Activated CD4-positive, alpha-beta T cell treated with anti-CD3 and anti-CD28 coated beads for 48 hours (primary cell): Measurements from ENCODE around the gene SACM1L.
"Not testable (repeated sequence)": the region's sequence is repeated elsewhere in the genome, so short reads cannot be mapped to it uniquely, and the experiment has no call there.

ENCODE experiments used
- DNase-seq: peaks from one replicate; pipeline ENCODE4 v3.0.0-alpha.2; 2020

The SACM1L gene

DNA sequence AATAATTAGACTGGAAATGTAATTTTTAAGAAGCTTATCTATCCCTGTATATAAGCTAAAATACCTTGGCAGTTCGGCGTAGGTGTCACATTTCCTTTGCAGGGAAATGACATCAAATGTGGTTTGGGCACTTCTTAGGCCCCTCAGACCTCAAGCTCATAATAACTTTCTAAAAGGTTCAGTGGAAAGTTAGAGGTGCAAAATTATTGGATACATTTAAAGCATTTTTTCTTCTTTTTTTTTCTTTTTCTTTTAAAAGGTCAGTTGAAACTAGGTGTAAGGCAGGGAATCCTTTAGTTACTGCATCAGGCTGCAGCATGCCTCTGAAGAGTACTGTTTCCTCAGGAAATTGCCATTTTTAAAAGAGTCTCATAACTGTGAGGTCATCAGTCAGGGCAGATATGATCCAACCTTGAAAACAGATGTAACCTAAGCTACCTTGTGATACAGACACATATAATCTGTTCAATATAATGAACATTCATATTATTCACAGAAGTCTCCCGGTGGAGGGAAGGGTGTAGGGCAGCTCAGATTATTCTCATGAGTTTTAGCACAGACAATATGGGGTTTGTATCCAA lies 4.8 kb downstream of the SACM1L start:
- DNase-seq: peak; percentile 47

DNA sequence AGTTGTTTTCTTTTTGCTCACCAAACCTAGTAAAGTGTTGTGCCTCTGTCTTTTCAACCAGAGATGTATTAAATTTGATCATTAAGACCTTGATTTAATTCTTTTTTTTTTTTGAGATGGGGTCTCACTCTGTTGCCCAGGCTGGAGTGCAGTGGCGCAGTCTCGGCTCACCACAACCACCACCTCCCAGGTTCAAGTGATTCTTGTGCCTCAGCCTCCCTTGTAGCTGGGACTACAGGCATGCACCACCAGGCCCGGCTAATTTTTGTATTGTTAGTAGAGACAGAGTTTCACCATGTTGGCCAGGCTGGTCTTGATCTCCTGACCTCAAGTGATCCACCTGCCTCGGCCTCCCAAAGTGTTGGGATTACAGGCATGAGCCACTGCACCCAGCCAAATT lies 6.0 kb downstream of the SACM1L start:
- not testable (repeated sequence) for DNase-seq

GRCh38 chr3:45700570-45701073 lies 11.4 kb downstream of the SACM1L start:
- DNase-seq: no peak

DNA sequence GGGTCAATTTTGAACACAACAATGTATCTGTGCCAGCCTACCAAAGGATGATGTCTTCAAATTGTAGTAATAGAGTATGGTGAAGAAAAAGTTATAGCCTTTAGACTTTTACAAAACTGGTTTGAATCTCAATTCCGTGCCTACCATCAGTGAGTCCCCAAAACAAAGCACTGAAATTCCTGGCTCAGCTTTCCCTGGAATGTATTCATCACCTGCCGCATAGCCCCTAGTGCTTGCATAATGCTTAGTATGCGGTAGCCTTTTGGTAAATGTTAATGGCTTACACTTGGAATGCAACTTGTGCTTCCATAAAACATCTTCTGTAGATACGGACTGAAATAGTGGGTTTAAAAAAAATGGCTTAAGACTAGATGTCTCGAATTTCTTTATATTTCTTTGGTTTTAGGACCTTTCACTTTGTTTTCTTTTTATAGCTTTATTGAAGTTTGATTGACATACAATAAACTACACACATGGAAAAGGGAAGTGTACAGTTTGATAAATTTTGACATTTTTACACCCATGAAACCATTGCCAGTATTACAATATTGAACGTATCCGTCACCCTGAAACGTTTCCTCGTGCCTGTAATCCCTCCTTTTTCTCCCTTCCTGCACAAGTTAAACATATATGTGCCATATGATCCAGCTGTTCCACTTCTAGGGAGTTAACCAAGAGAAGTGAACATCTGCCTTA lies 12.1 kb downstream of the SACM1L start:
- DNase-seq: no peak

DNA sequence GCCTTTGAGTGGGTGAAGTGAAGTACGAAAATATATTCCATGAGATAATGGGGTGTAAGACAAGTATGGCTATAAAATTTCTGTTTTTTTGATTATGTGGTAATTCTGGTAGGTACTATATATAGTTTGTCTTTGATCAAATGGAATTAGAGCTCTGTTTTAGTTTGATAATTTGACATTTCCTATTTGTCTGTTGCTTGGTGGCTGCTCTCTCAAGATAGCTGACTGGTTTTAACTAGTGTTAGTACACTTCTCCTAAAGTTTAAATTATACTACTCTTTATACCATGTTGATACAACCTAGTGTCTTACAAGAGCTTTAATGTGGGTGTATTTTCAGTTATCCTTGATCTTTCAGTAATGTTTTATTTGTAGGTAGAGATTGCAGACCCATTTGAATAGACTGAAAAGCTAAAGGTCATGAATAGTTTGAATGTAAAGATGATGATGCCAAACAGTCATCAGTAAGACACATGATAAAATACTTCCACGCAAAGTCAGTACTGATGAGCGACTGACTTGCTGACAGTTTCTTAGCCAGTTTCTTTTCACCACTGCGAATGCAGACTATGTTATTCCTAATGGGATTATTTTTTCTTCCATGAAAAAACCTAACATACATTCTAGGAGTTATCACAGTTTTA lies 15.2 kb downstream of the SACM1L start:
- DNase-seq: no peak

DNA sequence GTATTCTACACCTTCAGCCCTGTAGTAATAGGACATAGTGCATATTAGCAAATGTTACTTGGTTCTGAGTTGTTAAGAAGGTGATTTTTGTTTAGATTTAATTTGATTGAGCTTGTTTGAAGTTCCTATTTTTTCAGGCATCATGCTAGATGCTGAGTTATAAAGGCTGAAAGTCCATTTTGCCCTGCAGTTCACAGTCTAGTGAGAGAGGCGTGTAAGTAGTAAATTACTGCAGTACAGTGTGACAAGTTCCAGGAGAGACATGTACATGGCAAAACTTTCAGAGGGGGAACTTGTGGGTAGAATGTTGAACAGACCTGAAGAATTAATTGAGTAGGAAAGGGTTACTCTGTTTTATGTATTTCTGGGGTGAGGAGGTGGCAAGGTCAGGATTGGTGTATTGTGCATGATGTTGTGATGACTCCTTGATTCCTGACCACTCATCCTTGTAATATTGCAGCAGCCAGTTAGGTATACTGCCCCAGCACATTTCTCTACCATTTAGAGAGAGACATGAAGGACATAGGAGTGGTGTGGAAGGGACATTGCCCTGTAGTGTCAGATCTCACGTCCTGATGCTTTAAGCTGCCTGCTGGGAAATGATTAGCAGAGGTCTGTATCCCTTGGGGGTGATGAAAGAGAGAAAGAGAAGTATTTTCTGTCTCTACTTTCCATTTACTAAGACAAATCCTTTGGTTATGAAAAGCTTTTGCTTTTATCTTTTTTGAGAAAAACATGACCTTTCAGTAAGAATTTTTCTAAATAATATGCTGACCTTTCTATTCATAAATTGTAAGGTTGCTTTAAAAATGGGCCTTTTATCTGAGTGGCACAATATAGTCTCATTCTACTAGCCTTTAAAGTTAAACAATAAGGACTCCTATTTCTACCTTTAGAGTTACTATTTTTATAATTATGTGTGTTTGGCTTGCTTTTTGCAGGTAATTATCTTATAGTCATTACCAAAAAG lies 16.9 kb downstream of the SACM1L start:
- DNase-seq: no peak

- DNase-seq: no peak
Measured at GRCh38 chr3:45711931-45712330, 22.7 kb downstream of the SACM1L start.

GRCh38 chr3:45712434-45713110 lies 23.4 kb downstream of the SACM1L start:
- DNase-seq: no peak

GRCh38 chr3:45715945-45716344 lies 26.7 kb downstream of the SACM1L start:
- no peak for DNase-seq

- no peak for DNase-seq
Measured at GRCh38 chr3:45716790-45717336, 27.7 kb downstream of the SACM1L start.

DNA sequence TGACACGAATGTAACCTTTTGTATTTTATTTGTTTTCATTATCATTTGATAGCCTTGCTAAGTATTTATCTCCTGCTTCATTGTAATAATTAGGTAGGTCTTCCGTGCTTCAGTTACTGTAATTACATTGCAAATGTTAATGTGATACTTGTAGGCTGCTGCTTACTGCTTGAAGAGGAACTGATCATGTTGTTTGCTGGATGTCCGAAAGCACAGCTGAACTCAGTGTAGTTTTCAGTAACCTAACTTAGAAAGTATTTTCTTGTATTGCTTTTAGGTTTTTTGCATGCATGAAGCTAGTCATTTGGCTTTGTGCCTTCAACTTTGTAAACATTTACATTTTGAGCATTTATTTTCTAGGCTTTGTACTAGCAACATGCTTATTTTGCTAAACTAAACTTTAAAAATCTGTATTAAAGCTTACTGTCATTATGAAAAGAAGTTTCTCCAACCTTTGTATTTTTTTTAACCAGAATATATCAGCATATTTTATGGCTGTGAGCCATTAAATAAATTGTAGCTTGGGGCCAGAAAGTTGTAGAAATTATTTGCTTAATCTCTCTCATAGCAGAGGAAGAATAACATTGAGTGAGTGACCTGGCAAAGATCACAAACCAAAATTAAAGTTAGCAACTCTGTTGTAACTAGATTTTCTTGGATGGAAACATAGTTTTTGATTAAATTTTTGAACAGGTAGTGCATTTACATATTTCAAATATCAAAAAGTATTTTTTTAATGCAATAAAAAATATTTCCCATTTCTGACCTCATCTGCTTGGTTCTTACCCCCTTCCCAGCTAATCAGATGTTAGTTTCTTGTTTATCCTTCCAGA lies 30.7 kb downstream of the SACM1L start:
- DNase-seq: no peak

GRCh38 chr3:45724911-45725310 lies 35.7 kb downstream of the SACM1L start:
- no peak for DNase-seq

- no peak for DNase-seq
Measured at GRCh38 chr3:45729614-45730013, 40.4 kb downstream of the SACM1L start.

DNA sequence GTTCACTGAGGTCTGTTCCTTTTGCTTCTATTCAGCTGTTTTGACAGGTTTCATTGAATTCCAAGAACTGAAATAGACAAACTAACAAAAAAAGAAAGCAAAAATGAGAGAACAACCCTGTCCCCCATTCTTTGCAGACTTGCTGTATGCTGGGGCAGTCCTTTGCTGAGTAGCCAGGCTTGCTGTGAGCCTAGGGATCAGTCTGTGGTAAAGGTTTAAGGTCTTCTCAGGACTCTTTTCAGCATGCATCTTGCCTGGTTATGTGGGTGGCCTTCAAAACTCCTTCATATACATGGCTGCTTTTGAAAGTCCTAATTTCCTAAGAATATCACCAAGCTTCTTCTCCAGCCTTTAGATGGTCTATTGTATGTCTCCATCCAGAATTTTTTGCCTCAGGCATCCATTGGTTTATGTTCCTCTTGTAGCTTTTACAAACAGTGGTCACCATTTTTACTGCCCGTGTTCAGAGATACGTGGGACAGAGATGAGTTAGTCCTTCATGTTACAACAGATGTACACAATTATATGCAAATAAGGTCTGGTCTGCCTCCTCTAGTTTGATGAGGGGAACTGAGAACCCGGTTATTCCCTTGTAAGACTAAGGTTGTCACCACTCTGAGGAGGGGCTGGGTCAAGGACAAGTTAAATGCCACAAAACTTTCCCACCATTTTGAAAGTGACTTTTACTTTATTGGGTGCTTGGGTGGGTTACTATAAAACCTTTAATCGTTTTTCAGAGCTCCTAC lies 41.4 kb downstream of the SACM1L start:
- DNase-seq: no peak

DNA sequence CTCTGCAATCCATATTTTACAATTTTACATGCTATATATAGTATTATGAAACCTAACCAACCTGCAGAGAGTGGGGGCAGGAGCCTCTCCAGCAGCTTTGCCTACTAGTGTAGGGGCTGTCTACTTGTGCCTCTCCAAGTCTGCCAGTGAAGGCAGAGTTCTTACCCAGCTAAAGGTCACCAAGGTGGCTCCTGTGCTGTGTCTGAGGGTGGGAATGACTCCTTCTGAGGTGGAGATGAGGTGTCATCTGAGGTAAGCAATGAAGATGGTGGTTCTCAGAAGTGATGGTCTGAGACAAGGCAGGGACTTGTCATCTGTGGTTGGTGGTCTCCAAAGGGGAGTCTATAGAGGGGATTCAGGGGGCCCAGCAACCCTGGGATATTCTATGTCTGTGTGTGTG lies 47.5 kb downstream of the SACM1L start:
- peak; percentile 26 for DNase-seq

GRCh38 chr3:45737234-45737633 lies 48.0 kb downstream of the SACM1L start:
- DNase-seq: no peak

- DNase-seq: no peak
Measured at GRCh38 chr3:45739991-45740390, 50.8 kb downstream of the SACM1L start.

DNA sequence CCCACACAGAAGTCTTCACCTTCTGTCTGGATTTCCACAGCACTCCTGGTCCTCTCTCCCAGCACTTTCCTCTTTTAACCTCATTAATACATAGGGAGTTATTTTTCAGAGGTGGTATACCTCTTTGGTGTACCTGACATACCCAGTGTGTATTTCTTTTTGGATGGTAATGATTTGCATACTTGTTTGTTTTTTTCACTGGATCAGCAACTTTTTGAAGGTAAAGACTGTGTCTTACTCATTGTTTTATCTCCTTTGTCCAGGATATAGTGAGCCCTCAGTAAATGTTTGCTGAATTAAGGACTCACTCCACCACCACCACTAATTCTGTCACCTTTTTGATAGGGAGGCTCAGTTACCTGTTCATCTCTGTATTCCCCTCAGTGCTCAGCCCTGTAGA lies 52.1 kb downstream of the SACM1L start:
- DNase-seq: no peak

DNA sequence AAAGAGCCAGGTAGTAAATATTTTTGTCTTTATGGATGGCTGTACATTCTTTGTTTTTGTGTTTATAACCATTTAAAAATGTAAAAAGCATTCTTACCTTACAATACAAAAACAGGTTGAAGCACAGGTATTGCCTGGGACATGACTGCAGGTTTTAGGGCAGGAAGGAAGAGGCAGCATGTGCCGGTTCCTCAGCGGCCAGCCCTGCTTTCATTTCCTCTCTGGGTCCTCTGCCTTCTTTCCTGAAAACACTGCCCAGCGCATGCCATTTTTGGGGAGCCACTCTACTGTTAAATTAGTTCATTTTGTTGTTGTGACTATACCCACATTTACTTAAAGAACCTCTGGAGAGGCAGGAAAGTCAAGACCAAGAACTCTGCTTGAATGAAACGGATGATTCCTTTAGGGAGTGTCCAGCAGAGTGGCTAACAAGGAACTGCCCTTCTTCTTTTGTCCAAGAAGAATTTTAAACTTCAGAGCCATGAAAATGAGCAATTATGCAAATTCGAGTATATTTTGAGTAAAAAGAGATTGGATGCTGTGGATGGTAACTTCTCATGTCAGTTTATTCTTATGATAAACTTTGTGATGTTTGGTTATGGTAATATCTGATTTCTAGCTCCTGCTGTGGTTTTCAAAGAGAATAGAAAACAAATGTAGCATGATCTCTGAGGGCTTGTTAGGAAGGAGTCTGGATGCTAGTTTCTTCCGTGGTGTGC lies 52.7 kb downstream of the SACM1L start:
- DNase-seq: no peak
